ENCODE measurements around the gene SNRPE. TPM values are rescaled to one million over a fixed set of nuclear protein-coding genes. Genes with fewer than 3 reads are reported as not detected.

SNRPE gene
- total and polyA plus RNA-seq, 2 experiments from 2014 or later, result 99.3 to 904 TPM

DNA sequence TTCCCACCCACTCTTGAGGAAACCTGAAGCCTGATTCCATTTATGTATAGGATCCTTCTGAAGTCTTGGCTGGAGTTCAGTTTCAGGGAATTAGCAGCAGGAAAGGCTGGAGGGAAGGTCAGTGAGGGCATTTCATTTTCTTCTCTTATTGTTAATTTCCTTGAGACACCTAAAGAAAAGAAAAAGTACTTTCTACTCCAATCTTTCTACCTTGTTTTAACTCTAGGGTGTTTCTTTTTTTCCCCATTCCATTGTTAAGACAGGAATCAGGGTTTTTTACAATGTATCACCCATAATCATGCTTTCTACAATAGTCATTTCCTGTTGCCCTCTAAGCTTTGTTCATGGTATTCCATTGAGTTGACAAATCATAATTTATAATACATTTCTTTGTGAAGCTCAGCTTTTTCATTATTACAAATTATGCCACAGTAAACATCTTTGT lies 27.4 kb downstream of the SNRPE start (continued):
- TF ChIP-seq, protein P1, sequence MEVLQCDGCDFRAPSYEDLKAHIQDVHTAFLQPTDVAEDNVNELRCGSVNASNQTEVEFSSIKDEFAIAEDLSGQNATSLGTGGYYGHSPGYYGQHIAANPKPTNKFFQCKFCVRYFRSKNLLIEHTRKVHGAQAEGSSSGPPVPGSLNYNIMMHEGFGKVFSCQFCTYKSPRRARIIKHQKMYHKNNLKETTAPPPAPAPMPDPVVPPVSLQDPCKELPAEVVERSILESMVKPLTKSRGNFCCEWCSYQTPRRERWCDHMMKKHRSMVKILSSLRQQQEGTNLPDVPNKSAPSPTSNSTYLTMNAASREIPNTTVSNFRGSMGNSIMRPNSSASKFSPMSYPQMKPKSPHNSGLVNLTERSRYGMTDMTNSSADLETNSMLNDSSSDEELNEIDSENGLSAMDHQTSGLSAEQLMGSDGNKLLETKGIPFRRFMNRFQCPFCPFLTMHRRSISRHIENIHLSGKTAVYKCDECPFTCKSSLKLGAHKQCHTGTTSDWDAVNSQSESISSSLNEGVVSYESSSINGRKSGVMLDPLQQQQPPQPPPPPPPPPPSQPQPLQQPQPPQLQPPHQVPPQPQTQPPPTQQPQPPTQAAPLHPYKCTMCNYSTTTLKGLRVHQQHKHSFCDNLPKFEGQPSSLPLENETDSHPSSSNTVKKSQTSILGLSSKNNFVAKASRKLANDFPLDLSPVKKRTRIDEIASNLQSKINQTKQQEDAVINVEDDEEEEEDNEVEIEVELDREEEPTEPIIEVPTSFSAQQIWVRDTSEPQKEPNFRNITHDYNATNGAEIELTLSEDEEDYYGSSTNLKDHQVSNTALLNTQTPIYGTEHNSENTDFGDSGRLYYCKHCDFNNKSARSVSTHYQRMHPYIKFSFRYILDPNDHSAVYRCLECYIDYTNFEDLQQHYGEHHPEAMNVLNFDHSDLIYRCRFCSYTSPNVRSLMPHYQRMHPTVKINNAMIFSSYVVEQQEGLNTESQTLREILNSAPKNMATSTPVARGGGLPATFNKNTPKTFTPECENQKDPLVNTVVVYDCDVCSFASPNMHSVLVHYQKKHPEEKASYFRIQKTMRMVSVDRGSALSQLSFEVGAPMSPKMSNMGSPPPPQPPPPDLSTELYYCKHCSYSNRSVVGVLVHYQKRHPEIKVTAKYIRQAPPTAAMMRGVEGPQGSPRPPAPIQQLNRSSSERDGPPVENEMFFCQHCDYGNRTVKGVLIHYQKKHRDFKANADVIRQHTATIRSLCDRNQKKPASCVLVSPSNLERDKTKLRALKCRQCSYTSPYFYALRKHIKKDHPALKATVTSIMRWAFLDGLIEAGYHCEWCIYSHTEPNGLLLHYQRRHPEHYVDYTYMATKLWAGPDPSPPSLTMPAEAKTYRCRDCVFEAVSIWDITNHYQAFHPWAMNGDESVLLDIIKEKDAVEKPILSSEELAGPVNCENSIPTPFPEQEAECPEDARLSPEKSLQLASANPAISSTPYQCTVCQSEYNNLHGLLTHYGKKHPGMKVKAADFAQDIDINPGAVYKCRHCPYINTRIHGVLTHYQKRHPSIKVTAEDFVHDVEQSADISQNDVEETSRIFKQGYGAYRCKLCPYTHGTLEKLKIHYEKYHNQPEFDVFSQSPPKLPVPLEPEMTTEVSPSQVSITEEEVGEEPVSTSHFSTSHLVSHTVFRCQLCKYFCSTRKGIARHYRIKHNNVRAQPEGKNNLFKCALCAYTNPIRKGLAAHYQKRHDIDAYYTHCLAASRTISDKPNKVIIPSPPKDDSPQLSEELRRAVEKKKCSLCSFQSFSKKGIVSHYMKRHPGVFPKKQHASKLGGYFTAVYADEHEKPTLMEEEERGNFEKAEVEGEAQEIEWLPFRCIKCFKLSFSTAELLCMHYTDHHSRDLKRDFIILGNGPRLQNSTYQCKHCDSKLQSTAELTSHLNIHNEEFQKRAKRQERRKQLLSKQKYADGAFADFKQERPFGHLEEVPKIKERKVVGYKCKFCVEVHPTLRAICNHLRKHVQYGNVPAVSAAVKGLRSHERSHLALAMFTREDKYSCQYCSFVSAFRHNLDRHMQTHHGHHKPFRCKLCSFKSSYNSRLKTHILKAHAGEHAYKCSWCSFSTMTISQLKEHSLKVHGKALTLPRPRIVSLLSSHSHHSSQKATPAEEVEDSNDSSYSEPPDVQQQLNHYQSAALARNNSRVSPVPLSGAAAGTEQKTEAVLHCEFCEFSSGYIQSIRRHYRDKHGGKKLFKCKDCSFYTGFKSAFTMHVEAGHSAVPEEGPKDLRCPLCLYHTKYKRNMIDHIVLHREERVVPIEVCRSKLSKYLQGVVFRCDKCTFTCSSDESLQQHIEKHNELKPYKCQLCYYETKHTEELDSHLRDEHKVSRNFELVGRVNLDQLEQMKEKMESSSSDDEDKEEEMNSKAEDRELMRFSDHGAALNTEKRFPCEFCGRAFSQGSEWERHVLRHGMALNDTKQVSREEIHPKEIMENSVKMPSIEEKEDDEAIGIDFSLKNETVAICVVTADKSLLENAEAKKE (CRISPR knock-in tag; IDR thresholded peaks at IDR 0.05), result no peak
- no peak for TF ChIP-seq JUNB (IDR thresholded peaks at IDR 0.05; ENCODE audit: unreplicated experiment)
- no peak for TF ChIP-seq EZH2 (IDR thresholded peaks at IDR 0.05; ENCODE audit: low read depth, unreplicated experiment)
- TF ChIP-seq ZNF114 (CRISPR knock-in tag; IDR thresholded peaks at IDR 0.05), result no peak
- TF ChIP-seq, protein P2, sequence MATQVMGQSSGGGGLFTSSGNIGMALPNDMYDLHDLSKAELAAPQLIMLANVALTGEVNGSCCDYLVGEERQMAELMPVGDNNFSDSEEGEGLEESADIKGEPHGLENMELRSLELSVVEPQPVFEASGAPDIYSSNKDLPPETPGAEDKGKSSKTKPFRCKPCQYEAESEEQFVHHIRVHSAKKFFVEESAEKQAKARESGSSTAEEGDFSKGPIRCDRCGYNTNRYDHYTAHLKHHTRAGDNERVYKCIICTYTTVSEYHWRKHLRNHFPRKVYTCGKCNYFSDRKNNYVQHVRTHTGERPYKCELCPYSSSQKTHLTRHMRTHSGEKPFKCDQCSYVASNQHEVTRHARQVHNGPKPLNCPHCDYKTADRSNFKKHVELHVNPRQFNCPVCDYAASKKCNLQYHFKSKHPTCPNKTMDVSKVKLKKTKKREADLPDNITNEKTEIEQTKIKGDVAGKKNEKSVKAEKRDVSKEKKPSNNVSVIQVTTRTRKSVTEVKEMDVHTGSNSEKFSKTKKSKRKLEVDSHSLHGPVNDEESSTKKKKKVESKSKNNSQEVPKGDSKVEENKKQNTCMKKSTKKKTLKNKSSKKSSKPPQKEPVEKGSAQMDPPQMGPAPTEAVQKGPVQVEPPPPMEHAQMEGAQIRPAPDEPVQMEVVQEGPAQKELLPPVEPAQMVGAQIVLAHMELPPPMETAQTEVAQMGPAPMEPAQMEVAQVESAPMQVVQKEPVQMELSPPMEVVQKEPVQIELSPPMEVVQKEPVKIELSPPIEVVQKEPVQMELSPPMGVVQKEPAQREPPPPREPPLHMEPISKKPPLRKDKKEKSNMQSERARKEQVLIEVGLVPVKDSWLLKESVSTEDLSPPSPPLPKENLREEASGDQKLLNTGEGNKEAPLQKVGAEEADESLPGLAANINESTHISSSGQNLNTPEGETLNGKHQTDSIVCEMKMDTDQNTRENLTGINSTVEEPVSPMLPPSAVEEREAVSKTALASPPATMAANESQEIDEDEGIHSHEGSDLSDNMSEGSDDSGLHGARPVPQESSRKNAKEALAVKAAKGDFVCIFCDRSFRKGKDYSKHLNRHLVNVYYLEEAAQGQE (IDR thresholded peaks at IDR 0.05; ENCODE audit: unreplicated experiment), result no peak

DNA sequence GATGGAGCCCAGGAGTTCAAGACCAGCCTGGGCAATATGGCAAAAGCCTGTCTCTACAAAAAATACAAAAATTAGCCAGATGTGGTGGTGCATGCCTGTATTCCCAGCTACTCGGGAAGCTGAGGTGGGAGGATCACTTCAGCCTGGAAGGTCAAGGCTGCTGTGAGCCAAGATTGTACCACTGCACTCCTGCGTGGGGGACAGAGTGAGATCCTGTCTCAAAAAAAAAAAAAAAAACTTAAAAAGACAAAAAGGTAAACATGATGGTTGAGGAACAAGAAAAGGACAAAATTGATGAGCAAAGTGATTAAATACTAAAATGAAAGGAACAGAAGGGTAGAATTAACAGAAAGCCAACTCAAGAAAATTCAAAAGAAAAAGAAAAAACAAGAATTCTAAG lies 30.6 kb downstream of the SNRPE start:
- H4K20me1 ChIP-seq (replicated peaks; ENCODE audit: insufficient read depth), result no peaks in the 10 kb centered on the region; the same call in 1 of the 2 replicates
- H3K9me3 Mint-ChIP-seq, result peaks cover 36% of the 10 kb centered on the region
- no peak overlapping the region for H2AFZ ChIP-seq
- H3K4me1 Mint-ChIP-seq, result no peaks in the 10 kb centered on the region
- ATAC-seq, result no peak
- H3K4me3 ChIP-seq, result no peak overlapping the region
- H3K79me2 ChIP-seq (replicated peaks; ENCODE audit: insufficient read depth), result no peaks in the 10 kb centered on the region
- no peaks in the 10 kb centered on the region for H3K27me3 ChIP-seq (ENCODE audit: insufficient read depth)
- no peaks in the 10 kb centered on the region for H3K9me2 ChIP-seq (ENCODE audit: insufficient read depth)
- TF ChIP-seq JUNB (IDR thresholded peaks at IDR 0.05; ENCODE audit: unreplicated experiment) (no peak), ZNF114 (CRISPR knock-in tag; IDR thresholded peaks at IDR 0.05) (no peak), CREB1 (CRISPR knock-in tag; IDR thresholded peaks at IDR 0.05; ENCODE audit: low read depth) (no peak)
- H3K4me1 ChIP-seq (ENCODE audit: insufficient read depth), result no peaks in the 10 kb centered on the region
- no peaks in the 10 kb centered on the region for H3F3A ChIP-seq (replicated peaks; ENCODE audit: low read depth)
- peaks cover 2% of the 10 kb centered on the region for H3K27me3 Mint-ChIP-seq (ENCODE audit: insufficient read depth, low read depth, poor library complexity)
- H3K36me3 ChIP-seq (ENCODE audit: insufficient read depth), result no peaks in the 10 kb centered on the region; the same call in 1 of the 2 replicates
- no peak overlapping the region for H3K4me2 ChIP-seq
- H3K36me3 Mint-ChIP-seq (ENCODE audit: low read depth), result peaks cover 32% of the 10 kb centered on the region
- H3K27ac Mint-ChIP-seq, result no peak overlapping the region
- H3K27ac ChIP-seq (ENCODE audit: low read depth), result no peak overlapping the region
- H3K4me3 Mint-ChIP-seq, result no peak overlapping the region
- DNase-seq (ENCODE audit: low spot score), result no peak
